CD4-positive, alpha-beta T cell (primary cell): ENCODE data around the gene TTC36. TPM values are rescaled to one million over a fixed set of nuclear protein-coding genes. Genes with fewer than 3 reads are reported as not detected.

Experiments used
- ATAC-seq: fragments of 200-7000 bp; cut with Tn5 transposase; one replicate; pipeline ENCODE4 v1.10.0; 2022; ENCODE audit warnings: mild to moderate bottlenecking; ENCODE audit not compliant: poor library complexity
- CTCF ChIA-PET: fragments of 350-600 bp; sonication (Branson Sonifier 250); formaldehyde crosslinking; loops from one replicate; lab custom pipeline; 2021; ENCODE audit warnings: antibody characterized with exemption, inconsistent platforms; lab: Charles Lee
- POLR2A ChIA-PET: fragments of 350-600 bp; sonication (Branson Sonifier 250); formaldehyde crosslinking; loops from one replicate; lab custom pipeline; 2021; ENCODE audit warnings: antibody characterized with exemption, inconsistent platforms; lab: Charles Lee
- DNase-seq, 14 experiments: peaks; one replicate each; pipeline ENCODE4 v3.0.0-alpha.2; 2013 to 2020; ENCODE audit warnings: mixed read lengths in 2 of 14
- H3K27ac ChIP-seq, 2 donors: one replicate each; pipeline versions ENCODE4 v1.5.1 to v1.7.0; 2013; ENCODE audit warnings: low read length in 2 of 2, low read depth in 1 of 2, mild to moderate bottlenecking in 1 of 2
- H3K27me3 ChIP-seq, 2 experiments: 1 replicate in 1 of 2; 2 replicates in 1 of 2; pipeline versions ENCODE4 v1.6.1 to v1.7.0; 2013; ENCODE audit warnings: low read length in 2 of 2, control low read depth in 1 of 2, mild to moderate bottlenecking in 1 of 2, moderate library complexity in 1 of 2; ENCODE audit not compliant: insufficient read depth in 2 of 2, control insufficient read depth in 1 of 2
- H3K36me3 ChIP-seq: one replicate; pipeline ENCODE4 v1.6.1; 2013; ENCODE audit warnings: low read length, control low read depth; ENCODE audit not compliant: insufficient read depth
- H3K4me1 ChIP-seq: one replicate; pipeline ENCODE4 v1.6.1; 2013; ENCODE audit warnings: low read length, control low read depth; ENCODE audit not compliant: insufficient read depth
- H3K4me3 ChIP-seq: one replicate; pipeline ENCODE4 v1.5.1; 2013; ENCODE audit warnings: mild to moderate bottlenecking, low read length, moderate library complexity
- H3K9me3 ChIP-seq, 2 experiments: 1 replicate in 1 of 2; 2 replicates in 1 of 2; pipeline versions ENCODE4 v1.6.1 to v1.7.0; 2013; ENCODE audit warnings: low read length in 2 of 2, mild to moderate bottlenecking in 2 of 2, control low read depth in 1 of 2, moderate library complexity in 1 of 2; ENCODE audit not compliant: control insufficient read depth in 1 of 2, insufficient read depth in 1 of 2
- H3K27ac Mint-ChIP-seq: one replicate; pipeline ENCODE4 v1.8.0; 2020; ENCODE audit warnings: mixed read lengths
- H3K27me3 Mint-ChIP-seq: one replicate; pipeline ENCODE4 v1.8.0; 2021; ENCODE audit warnings: mixed read lengths
- H3K36me3 Mint-ChIP-seq: one replicate; pipeline ENCODE4 v1.8.0; 2021; ENCODE audit warnings: low read depth, mixed read lengths
- H3K4me1 Mint-ChIP-seq: one replicate; pipeline ENCODE4 v1.8.0; 2021; ENCODE audit warnings: low read depth, mixed read lengths
- H3K4me3 Mint-ChIP-seq: one replicate; pipeline ENCODE4 v1.8.0; 2020; ENCODE audit warnings: mild to moderate bottlenecking, mixed read lengths
- H3K9me3 Mint-ChIP-seq: one replicate; pipeline ENCODE4 v1.8.0; 2020; ENCODE audit warnings: mixed read lengths
- intact Hi-C, 2 experiments: fragments of 100-400 bp; cut with DNase I in 1 of 2; cut with micrococcal nuclease in 1 of 2; formaldehyde crosslinking; loops; one replicate each; pipeline versions ENCODE4 v1.15.1 to v1.9.0; 2023 to 2025; cut with DNase I, micrococcal nuclease
- total RNA-seq, 174 experiments: library from RNA in 2 of 174; stranded (reverse) in 2 of 174; gene quantifications; one replicate each; pipeline ENCODE4 v1.2.3 and lab custom pipeline; 2021 to 2026
- TF ChIP-seq, protein P1 (sequence below): fragments of 200-600 bp; IDR thresholded peaks from one replicate; pipeline ENCODE4 v1.8.0; 2022; ENCODE audit warnings: antibody characterized with exemption, mild to moderate bottlenecking

The TTC36 gene
- total RNA-seq, 2 experiments from 2014 or later: 0.30 to 0.56 TPM

DNA sequence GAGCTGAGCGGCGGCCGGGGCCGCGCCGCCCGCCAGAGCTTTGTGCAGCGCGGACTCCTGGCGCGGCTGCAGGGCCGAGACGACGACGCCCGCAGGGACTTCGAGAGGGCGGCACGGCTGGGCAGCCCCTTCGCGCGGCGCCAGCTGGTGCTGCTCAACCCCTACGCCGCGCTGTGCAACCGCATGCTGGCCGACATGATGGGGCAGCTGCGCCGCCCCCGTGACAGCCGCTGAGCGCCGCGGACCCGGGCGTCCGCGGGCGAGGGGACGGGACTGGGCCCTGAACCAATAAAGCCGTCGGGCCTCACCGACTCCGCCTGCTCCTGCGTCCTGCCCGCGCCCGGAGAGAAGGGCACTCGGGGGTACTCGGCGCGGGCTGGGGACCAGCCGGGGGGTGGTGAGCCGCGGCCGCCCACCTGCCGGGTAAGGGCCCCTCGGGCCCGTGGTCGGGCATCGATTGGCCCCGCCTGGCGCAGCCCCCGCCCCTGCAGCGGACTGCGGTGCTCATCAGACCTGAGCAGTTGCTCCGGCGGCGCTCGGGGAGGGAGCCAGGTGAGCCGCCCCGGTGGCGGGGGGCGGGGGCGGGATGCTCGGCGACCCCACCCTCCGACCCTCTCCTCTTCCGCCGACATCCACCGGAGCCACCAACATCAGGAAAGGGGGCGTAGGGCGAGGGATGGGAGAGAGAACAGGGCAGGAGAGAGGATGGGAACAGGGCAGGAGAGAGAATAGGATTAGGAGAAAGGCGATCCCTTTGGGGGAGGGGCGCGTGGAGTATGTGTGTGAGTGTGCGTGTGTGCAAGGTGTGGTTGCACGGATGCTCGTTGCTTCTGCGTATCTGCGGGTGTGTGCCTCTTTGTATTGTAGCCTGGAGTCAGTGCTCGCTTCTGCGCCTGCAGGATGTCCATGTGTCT is 3.7 kb downstream of the TTC36 start, which contains the start of gene TMEM25:
TMEM25 (plus strand) TSS at position 510 of the 914 bp plus-strand sequence. CDS start 610 bp downstream, outside the sequence.
- ChIA-PET POLR2A (interaction anchor here (0.6 to 1.4 kb wide), 3 partner anchors 41 to 132 kb away, joined by 4 to 13 read pairs (median 6); partner anchors contain the start of genes ARCN1 and KMT2A), CTCF (no interaction called here)
- H3K36me3 Mint-ChIP-seq: peaks cover 12% of the 10 kb centered on the region
- Histone ChIP-seq H3K4me3 (peak within 1 kb of the TSS; percentile 73), H3K27me3 (no peaks in the 10 kb centered on the region), H3K36me3 (no peaks in the 10 kb centered on the region), H3K4me1 (peaks cover 29% of the 10 kb centered on the region), H3K9me3 (no peaks in the 10 kb centered on the region), H3K27ac (peak within 1 kb of the TSS in 1 of 2 donors; percentile 30)
- no peaks in the 10 kb centered on the region for H3K27me3 Mint-ChIP-seq
- peaks cover 47% of the 10 kb centered on the region for H3K4me1 Mint-ChIP-seq
- H3K9me3 Mint-ChIP-seq: no peaks in the 10 kb centered on the region
- TF ChIP-seq, protein P1, sequence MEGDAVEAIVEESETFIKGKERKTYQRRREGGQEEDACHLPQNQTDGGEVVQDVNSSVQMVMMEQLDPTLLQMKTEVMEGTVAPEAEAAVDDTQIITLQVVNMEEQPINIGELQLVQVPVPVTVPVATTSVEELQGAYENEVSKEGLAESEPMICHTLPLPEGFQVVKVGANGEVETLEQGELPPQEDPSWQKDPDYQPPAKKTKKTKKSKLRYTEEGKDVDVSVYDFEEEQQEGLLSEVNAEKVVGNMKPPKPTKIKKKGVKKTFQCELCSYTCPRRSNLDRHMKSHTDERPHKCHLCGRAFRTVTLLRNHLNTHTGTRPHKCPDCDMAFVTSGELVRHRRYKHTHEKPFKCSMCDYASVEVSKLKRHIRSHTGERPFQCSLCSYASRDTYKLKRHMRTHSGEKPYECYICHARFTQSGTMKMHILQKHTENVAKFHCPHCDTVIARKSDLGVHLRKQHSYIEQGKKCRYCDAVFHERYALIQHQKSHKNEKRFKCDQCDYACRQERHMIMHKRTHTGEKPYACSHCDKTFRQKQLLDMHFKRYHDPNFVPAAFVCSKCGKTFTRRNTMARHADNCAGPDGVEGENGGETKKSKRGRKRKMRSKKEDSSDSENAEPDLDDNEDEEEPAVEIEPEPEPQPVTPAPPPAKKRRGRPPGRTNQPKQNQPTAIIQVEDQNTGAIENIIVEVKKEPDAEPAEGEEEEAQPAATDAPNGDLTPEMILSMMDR: no peak
- ATAC-seq (peak; percentile 84), DNase-seq (peak; percentile 54 to 82 (median 70))
- peak within 1 kb of the TSS; percentile 96 for H3K4me3 Mint-ChIP-seq
- intact Hi-C loops: loop anchor here (2.0 to 5.0 kb wide), 2 partner anchors 36 to 42 kb away; partner anchors contain the start of genes ARCN1 (in 1 of the 2) and IFT46 (in 1 of the 2)
- peak within 1 kb of the TSS; percentile 97 for H3K27ac Mint-ChIP-seq

DNA sequence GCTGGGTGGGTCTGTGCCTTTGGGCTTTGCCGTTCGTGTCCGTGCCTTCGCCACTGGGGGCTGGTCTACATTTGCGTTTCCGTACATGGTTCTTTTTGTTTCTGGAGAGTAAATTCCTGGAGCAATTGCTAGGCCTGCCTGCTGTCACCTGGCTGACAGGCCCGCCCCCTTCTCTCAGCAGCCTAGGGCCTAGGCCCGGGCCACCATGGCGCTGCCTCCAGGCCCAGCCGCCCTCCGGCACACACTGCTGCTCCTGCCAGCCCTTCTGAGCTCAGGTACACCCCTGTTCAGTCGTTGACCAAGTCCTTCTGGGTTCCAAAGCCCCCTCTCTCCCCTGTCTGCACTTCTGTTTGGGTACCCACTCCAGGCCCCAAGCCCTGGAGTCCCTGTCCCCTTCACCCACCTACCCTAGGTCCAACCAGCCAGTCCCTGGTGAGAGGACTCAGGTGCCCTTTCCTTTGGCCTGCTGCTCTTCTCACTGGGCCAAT is 4.4 kb downstream of the TTC36 start:
- peaks cover 12% of the 10 kb centered on the region for H3K36me3 Mint-ChIP-seq
- peak overlapping the region; percentile 73 for H3K4me3 ChIP-seq
- peak overlapping the region; percentile 96 for H3K4me3 Mint-ChIP-seq
- no peaks in the 10 kb centered on the region for H3K9me3 Mint-ChIP-seq
- peak overlapping the region; percentile 97 for H3K27ac Mint-ChIP-seq
- no peak overlapping the region for H3K27ac ChIP-seq
- H3K36me3 ChIP-seq: peaks cover 1% of the 10 kb centered on the region
- peaks cover 29% of the 10 kb centered on the region for H3K4me1 ChIP-seq
- H3K27me3 Mint-ChIP-seq: no peaks in the 10 kb centered on the region
- no peaks in the 10 kb centered on the region for H3K9me3 ChIP-seq
- H3K4me1 Mint-ChIP-seq: peaks cover 41% of the 10 kb centered on the region
- POLR2A ChIA-PET: no interaction called here
- TF ChIP-seq, protein P1: no peak
- no peaks in the 10 kb centered on the region for H3K27me3 ChIP-seq
- peak; percentile 33 for ATAC-seq
- intact Hi-C loops: loop anchor here (2.0 to 5.0 kb wide), 3 partner anchors 33 to 41 kb away; partner anchors contain the start of genes IFT46 (in 2 of the 2) and ARCN1 (in 1 of the 2)
- DNase-seq: no peak
- CTCF ChIA-PET: no interaction called here

DNA sequence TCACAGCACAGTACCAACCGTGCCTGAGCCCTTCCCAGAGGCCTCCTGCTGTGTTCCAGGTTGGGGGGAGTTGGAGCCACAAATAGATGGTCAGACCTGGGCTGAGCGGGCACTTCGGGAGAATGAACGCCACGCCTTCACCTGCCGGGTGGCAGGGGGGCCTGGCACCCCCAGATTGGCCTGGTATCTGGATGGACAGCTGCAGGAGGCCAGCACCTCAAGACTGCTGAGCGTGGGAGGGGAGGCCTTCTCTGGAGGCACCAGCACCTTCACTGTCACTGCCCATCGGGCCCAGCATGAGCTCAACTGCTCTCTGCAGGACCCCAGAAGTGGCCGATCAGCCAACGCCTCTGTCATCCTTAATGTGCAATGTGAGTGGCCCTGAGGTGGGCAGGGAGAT is 4.8 kb downstream of the TTC36 start:
- peak in 1 of 14 experiments; percentile 29 for DNase-seq
- Histone ChIP-seq H3K9me3 (no peaks in the 10 kb centered on the region), H3K4me1 (peaks cover 29% of the 10 kb centered on the region), H3K27ac (no peak overlapping the region), H3K36me3 (peaks cover 2% of the 10 kb centered on the region), H3K4me3 (peak overlapping the region; percentile 73), H3K27me3 (no peaks in the 10 kb centered on the region)
- peaks cover 12% of the 10 kb centered on the region for H3K36me3 Mint-ChIP-seq
- no peaks in the 10 kb centered on the region for H3K27me3 Mint-ChIP-seq
- ChIA-PET POLR2A (no interaction called here), CTCF (no interaction called here)
- TF ChIP-seq, protein P1: no peak
- ATAC-seq: no peak
- H3K4me1 Mint-ChIP-seq: peaks cover 37% of the 10 kb centered on the region
- peak overlapping the region; percentile 96 for H3K4me3 Mint-ChIP-seq
- H3K9me3 Mint-ChIP-seq: no peaks in the 10 kb centered on the region
- intact Hi-C loops: loop anchor here (2.0 to 5.0 kb wide), 2 partner anchors 33 to 35 kb away; partner anchors contain the start of gene IFT46 (in 2 of the 2)
- H3K27ac Mint-ChIP-seq: peak overlapping the region; percentile 97
